Liver (tissue), 3 donors: Measurements from ENCODE around the gene TLE4.

Source experiments
- ATF3 ChIP-seq: IDR thresholded peaks from 2 replicates; pipeline ENCODE4 v1.6.1; 2016; ENCODE audit warnings: antibody characterized with exemption
- CTCF ChIP-seq: fragments of 150-350 bp; IDR thresholded peaks from 2 replicates; pipeline ENCODE4 v1.5.1; 2017; ENCODE audit warnings: improper control_type of control experiment, low read depth, low read length; ENCODE audit not compliant: missing input control
- HNF4A ChIP-seq, 2 donors: conservative IDR thresholded peaks; 2 replicates each; pipeline ENCODE4 v1.6.1; 2016; ENCODE audit warnings: antibody characterized with exemption in 2 of 2, mild to moderate bottlenecking in 2 of 2
- JUND ChIP-seq, 2 donors: IDR thresholded peaks; 2 replicates each; pipeline ENCODE4 v1.6.1; 2016; ENCODE audit warnings: antibody characterized with exemption in 2 of 2
- RAD21 ChIP-seq, 2 donors: IDR thresholded peaks; 2 replicates each; pipeline ENCODE4 v1.6.1; 2016; ENCODE audit warnings: antibody characterized with exemption in 2 of 2, mild to moderate bottlenecking in 2 of 2
- SP1 ChIP-seq: IDR thresholded peaks from 2 replicates; pipeline ENCODE4 v1.6.1; 2018; ENCODE audit warnings: antibody characterized with exemption, mild to moderate bottlenecking
- YY1 ChIP-seq: IDR thresholded peaks from 2 replicates; pipeline ENCODE4 v1.6.1; 2016; ENCODE audit warnings: antibody characterized with exemption, mild to moderate bottlenecking
- donor health status: healthy.
- donor health status: healthy.

GRCh38 chr9:79555474-79556089, 16.2 kb upstream of the TLE4 start:
- TF ChIP-seq CTCF (no peak), YY1 (no peak), SP1 (no peak), ATF3 (no peak), HNF4A (conservative IDR thresholded peaks at IDR 0.05) (no peak), JUND (IDR thresholded peaks at IDR 0.05) (no peak), RAD21 (IDR thresholded peaks at IDR 0.05) (no peak)
